Activated CD8-positive, alpha-beta memory T cell treated with anti-CD3 and anti-CD28 coated beads for 1 hour (primary cell): ENCODE data around the gene RABL2B.
"Not testable (repeated sequence)": the region's sequence is repeated elsewhere in the genome, so short reads cannot be mapped to it uniquely, and the experiment has no call there.

Experiments
- DNase-seq, 2 donors: peaks; one replicate each; pipeline ENCODE4 v3.0.0-alpha.2; 2020; ENCODE audit warnings: low read depth in 1 of 2; ENCODE audit errors: extremely low read depth in 1 of 2

The RABL2B gene

DNA sequence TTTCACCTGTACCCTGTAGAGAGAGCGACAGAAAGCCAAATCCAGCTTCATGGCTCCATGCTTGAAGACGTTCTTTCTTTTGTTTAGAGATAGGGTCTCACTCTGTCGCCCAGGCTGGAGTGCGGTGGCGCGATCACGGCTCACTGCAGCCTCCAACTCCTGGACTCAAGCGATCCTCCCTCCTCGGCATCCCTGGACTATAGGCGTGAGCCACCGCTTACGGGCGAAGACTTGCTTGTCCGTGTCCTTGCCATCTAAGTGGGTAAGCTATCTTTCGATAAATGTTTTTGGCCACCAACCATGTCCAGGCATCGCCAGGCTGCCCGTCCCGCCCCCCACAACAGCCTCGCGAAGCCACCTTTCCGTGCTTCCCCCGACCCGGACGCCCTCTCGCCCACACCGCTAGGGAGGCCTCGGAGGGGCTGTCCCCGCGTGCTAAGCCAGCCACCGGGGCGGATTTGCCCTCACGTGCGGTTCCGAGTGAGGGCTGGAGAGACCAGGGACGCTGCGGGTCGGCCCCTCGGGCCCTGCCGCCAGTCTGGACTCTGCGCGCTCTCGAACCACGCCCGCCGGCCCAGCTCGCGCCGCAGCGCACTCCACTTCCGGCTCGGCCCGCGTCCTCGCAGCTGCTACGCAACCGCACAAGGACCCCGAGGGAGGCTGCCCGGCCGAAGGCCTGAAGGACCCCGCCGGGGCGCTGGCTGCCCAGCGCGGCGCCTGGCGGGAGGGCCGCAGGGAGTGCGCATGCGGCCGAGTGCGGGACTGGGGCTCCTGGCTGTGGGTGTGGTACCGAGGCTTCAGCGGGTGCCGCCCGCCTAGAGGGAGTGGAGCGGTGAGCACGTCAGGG, at the start of gene RABL2B:
Gene RABL2B, minus strand, starts transcription at position 604 of the 847 bp plus-strand sequence. CDS start 1,342 bp downstream, outside the sequence.
- peak; percentile 67 to 84 for DNase-seq

DNA sequence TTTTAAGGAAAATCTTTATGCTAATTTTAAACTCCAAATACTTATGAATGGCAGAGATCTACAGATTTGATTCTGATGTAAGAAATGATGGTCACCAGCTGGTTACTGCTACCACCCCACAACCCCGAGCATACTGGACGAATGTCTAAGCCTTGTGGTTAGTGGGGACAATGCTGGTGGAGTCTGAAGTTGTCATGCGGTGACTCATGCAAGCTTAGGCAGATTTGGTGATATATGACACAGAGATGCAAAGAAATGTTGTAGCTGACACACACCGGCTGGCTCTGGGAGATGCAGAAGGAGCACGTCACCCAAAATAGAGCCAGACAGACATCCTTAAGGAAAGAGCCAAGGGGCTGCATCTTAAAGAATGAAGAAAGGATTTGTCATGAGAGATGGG, 3.5 kb upstream of the RABL2B start:
- DNase-seq, result not testable (repeated sequence)

DNA sequence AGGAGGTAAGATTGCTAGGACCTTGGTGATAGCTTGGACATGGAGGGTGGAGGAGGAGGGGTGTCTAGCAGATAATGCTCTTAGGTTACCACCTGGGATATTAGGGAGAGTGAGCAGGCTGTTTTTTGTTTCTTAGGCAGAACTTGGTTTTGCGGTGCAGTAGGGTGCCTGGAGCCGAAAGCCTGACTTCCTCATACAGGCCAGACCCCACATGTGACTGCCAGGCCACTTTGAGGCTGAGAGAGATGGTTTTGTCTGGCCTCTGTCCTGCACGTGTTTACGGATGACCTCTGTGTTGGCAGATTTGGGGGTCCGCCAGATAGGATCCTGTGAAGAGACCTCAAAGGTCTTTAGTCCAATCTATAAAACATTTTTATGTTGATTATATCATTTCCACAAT, 1.9 kb upstream of the RABL2B start:
- DNase-seq, result not testable (repeated sequence)

DNA sequence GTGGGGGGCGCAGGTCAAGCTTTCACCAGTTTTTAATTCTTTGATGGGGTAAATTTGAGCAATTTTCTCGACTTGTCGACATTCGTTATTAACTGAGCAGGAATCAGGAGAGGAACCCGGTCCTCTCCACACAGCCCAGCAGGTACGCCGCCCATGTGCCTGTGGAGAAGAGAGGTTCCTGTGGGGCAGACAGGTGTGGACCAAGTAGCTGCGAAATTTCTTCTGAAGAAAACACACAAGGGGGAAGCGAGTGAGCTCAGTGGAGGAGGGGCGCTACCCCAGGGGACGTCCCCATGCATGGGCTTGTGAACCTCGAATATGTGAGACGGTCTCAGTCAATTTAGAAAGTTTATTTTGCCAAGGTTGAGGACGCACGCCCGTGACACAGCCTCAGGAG, 442 bp upstream of the RABL2B start:
- not testable (repeated sequence) for DNase-seq

DNA sequence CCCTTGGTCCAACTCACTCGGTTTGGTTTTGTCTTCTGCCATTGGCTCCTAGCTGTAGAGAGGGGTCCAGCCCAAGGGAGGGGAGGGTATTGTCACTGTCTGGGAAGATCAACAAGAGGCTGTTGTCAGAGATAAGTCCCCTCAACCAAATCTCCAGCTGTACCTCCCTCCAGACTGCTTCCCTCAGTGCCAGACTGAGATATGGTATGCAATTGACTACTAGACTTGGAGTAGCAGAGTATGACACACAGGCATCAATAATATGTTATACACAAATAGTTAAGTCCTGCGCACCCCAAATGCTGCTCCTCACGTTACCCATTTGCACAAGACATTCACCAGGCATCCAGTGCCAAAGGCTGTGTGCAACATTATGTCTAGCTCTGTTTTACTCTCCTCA, 1.2 kb downstream of the RABL2B start:
- DNase-seq, result not testable (repeated sequence)

DNA sequence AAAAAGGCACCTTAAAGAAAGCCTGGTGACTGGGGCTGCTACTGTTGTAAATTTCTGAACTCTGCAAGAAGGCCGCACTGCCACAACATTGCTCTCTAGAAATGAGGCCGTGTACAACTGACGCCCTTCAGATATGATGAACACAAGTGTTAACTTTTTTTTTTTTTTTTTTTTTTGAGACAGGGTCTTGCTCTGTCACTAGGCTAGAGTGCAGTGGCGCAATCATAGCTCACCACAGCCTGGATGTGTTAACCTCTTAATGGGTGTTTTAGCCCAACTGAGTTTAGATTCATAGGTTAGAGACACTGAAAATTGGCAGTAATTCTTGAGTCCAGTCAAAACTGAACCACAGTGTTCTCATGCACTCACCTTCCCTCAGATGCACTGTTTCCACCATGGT, 3.2 kb downstream of the RABL2B start:
- DNase-seq, result not testable (repeated sequence)

DNA sequence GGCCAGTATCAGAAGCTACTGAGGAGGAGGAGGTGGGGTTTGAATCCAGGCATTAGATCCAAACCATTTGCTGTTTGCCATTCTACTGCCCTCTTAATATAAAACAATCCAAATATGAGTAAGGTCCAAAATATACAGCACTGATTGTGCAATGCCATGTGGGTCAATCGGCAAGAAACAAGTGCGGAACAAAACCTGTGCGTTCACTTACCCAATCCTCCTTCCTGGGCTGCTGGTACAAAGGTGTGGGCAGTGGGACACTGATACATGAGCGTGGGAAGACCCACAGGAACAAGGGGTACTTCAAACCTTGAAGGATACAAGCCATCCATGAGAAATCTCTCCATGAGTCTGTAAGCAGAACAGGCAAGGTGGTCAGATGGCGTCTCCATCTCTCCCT, 5.8 kb downstream of the RABL2B start:
- not testable (repeated sequence) for DNase-seq

DNA sequence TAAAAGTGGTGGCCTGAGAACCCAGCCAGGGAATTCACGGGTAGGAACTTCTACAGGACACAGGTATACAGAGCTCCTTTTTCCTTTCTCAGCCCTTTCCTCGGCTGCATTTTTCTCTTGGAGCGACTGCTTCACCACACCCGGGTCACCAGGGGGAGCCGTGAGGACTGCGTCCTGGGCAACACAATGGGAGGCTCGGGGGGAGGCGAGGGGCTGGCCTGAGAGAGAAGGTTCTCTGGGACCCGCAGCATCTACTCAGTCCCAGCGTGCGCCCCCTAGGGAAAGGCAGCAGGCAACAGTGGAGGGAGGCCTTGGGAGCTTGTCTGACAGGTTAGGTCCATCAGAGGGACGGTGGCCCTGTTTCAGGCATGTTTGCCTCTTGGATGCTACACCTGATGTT, 8.3 kb downstream of the RABL2B start:
- DNase-seq, result not testable (repeated sequence)

DNA sequence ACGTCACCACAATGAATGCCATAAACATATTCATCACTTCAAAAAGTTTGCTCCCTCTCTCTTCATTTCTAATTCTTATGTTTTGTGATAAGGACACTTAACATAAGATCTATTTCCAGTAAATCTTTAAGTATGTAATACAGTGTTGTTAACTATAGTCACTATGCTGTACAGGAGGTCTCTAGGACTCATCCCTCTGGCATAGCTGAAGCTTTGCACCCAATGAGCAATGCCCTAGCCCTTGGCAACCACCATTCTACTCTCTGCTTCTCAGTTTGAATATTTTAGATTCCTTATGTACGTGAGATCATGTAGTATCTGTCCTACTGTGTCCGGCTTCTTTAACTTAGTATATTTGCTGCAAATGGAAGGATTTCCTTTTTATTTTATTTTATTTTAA, 19.1 kb downstream of the RABL2B start:
- DNase-seq, result not testable (repeated sequence)

GRCh38 chr22:50761829-50762228, 21.6 kb downstream of the RABL2B start:
- not testable (repeated sequence) for DNase-seq

GRCh38 chr22:50759597-50760341, 23.7 kb downstream of the RABL2B start:
- not testable (repeated sequence) for DNase-seq

- DNase-seq, result peak; percentile 30 to 33
Observed at GRCh38 chr22:50756949-50757491, 26.4 kb downstream of the RABL2B start.

- not testable (repeated sequence) for DNase-seq
Observed at GRCh38 chr22:50756406-50756805, 27.0 kb downstream of the RABL2B start.

DNA sequence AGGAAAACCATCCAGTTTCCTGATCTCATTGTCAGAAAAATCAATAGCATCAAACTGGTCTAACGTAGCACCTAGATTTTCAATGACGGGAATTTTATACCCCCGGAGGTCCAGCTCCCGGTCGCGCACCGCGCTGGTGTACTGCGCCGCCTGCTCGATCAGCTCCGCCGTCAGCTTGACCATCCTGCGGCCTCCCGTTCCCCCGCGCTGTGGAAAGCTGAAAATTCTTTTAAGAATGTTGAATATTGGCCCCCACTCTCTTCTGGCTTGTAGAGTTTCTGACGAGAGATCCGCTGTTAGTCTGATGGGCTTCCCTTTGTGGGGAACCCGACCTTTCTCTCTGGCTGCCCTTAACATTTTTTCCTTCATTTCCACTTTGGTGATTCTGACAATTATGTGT, 28.2 kb downstream of the RABL2B start:
- DNase-seq, result not testable (repeated sequence)

- not testable (repeated sequence) for DNase-seq
Observed at GRCh38 chr22:50749302-50750074, 33.9 kb downstream of the RABL2B start.

DNA sequence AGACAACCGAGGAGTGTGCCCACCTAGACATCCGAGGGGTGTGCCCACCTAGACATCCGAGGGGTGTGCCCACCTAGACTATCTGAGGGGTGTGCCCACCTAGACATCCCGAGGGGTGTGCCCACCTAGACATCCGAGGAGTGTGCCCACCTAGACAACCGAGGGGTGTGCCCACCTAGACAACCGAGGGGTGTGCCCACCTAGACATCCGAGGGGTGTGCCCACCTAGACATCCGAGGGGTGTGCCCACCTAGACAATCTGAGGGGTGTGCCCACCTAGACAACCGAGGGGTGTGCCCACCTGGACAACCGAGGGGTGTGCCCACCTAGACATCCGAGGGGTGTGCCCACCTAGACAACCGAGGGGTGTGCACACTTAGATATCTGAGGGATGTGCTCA, 34.8 kb downstream of the RABL2B start:
- DNase-seq, result not testable (repeated sequence)

DNA sequence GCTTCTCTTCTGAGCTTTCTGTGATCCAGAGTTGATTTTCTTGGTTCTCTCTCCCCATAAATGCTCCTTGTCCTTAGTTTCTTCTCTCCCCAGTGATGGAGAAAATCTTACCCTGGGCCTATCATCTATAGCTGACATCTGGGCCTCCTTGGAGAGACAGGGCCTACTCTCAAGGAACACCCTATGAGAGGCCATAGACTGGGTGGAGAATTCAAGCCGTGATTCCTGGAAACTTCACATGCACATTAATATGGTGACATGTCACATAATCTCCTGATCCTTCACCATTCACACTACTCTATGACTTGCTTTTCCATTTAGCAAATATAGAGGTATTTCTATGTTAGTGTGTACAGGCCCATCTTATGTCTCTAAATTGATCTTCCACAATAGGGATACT, 35.9 kb downstream of the RABL2B start:
- not testable (repeated sequence) for DNase-seq

DNA sequence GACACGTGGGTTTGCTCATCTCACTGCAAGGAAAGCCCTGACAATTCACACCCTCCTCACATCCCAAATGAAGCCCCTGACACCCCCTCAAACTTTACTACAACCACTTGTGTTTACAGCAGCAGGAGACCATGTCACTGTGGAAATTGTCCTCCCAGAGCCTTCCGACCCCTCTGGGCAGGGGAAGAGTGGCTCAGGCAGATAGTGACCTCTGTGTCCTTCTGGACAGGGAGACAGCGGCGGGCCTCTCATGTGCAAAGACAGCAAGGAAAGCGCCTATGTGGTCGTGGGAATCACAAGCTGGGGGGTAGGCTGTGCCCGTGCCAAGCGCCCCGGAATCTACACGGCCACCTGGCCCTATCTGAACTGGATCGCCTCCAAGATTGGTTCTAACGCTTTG, 39.0 kb downstream of the RABL2B start:
- not testable (repeated sequence) for DNase-seq

- DNase-seq, result not testable (repeated sequence)
Observed at GRCh38 chr22:50740714-50741113, 42.7 kb downstream of the RABL2B start.

DNA sequence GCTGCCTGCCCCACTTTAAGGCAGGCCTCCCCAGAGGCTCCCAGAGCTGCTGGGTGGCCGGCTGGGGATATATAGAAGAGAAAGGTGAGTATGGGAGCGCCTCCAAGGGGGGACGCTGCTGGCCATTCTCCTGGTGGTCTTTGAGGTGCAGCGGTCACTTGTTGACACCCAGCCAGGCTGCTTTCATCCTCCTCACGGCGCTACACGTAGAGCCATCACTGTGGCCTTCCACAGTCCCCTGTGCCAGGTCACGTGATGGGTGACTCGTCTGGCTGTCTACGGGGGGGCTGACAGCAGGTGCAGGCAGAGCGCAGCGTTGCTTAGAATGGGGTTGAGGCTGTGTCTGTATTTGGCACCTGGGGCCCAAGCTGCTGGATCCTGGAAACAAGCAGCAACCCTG, 43.5 kb downstream of the RABL2B start:
- no peak for DNase-seq

GRCh38 chr22:50739279-50739691, 44.2 kb downstream of the RABL2B start:
- no peak for DNase-seq
